HepG2 (cell line): ENCODE results near the gene NDE1. TPM values are rescaled to one million over a fixed set of nuclear protein-coding genes. Genes with fewer than 3 reads are reported as not detected.
A peak's percentile ranks its signal among the peaks of the same experiment; 100 is the strongest.

Source experiments
- ETV5 ChIP-seq: IDR thresholded peaks from 2 replicates; pipeline ENCODE4 v1.6.1; 2018; ENCODE audit warnings: missing biosample characterization, missing genetic modification reagents, inconsistent platforms, borderline replicate concordance
- GLI4 ChIP-seq: sonication (generic); formaldehyde crosslinking; IDR thresholded peaks from 2 replicates; pipeline ENCODE4 v1.5.1; 2020; ENCODE audit warnings: missing genetic modification reagents, mild to moderate bottlenecking, moderate library complexity, borderline replicate concordance
- MIER2 ChIP-seq: IDR thresholded peaks from 2 replicates; pipeline ENCODE4 v1.6.1; 2016; ENCODE audit warnings: missing biosample characterization, missing genetic modification reagents
- NFKB2 ChIP-seq: sonication (generic); formaldehyde crosslinking; IDR thresholded peaks from 2 replicates; pipeline ENCODE4 v1.4.0; 2020; ENCODE audit warnings: missing genetic modification reagents, borderline replicate concordance
- RCOR2 ChIP-seq: IDR thresholded peaks from 2 replicates; pipeline ENCODE4 v1.6.1; 2016; ENCODE audit warnings: missing biosample characterization, missing genetic modification reagents
- SNAPC4 ChIP-seq: sonication (generic); formaldehyde crosslinking; IDR thresholded peaks from 2 replicates; pipeline ENCODE4 v1.4.0; 2020; ENCODE audit warnings: mild to moderate bottlenecking, missing genetic modification reagents
- UBTF ChIP-seq: sonication (generic); formaldehyde crosslinking; IDR thresholded peaks from 2 replicates; pipeline ENCODE4 v1.4.0; 2020; ENCODE audit warnings: mild to moderate bottlenecking, missing genetic modification reagents
- USF2 ChIP-seq, 2 experiments: sonication (generic) in 1 of 2; formaldehyde crosslinking in 1 of 2; IDR thresholded peaks; 2 replicates each; pipeline versions ENCODE4 v1.5.1 to v1.6.1; 2011 to 2020; ENCODE audit warnings: borderline replicate concordance in 1 of 2, low read depth in 1 of 2, low read length in 1 of 2, mild to moderate bottlenecking in 1 of 2, missing genetic modification reagents in 1 of 2, moderate library complexity in 1 of 2
- YY1 ChIP-seq: IDR thresholded peaks from 2 replicates; pipeline ENCODE4 v1.6.1; 2011; ENCODE audit warnings: low read length, low read depth, moderate library complexity, mild to moderate bottlenecking; ENCODE audit not compliant: insufficient read depth, insufficient replicate concordance
- ZBTB10 ChIP-seq: sonication (generic); formaldehyde crosslinking; IDR thresholded peaks from 2 replicates; pipeline ENCODE4 v1.4.0; 2020; ENCODE audit warnings: missing genetic modification reagents, borderline replicate concordance
- ZFP36L2 ChIP-seq: sonication (generic); formaldehyde crosslinking; IDR thresholded peaks from 2 replicates; pipeline ENCODE4 v1.4.0; 2020; ENCODE audit warnings: missing genetic modification reagents
- ZNF292 ChIP-seq: sonication (generic); formaldehyde crosslinking; IDR thresholded peaks from 2 replicates; pipeline ENCODE4 v1.8.1; 2022; ENCODE audit warnings: mild to moderate bottlenecking, low read depth, missing genetic modification reagents, borderline replicate concordance
- ZNF816 ChIP-seq: sonication (generic); formaldehyde crosslinking; IDR thresholded peaks from 2 replicates; pipeline ENCODE4 v1.8.0; 2022; ENCODE audit warnings: missing genetic modification reagents, mild to moderate bottlenecking, borderline replicate concordance
- ZSCAN12 ChIP-seq: sonication (generic); formaldehyde crosslinking; IDR thresholded peaks from 2 replicates; pipeline ENCODE4 v1.9.0; 2021; ENCODE audit warnings: mild to moderate bottlenecking, missing genetic modification reagents
- polyA plus RNA-seq, 8 experiments: library from polyadenylated mRNA; depleted of rRNA in 3 of 8; stranded (reverse) in 7 of 8; unstranded in 1 of 8; fragments of >200 nt; fragmentation: Illumina TruSeq in 4 of 8; extraction: Trizol in 4 of 8; gene quantifications; 2 replicates each; pipeline versions ENCODE4 v1.2.1 to v1.2.3, GENCODE V29; 2011 to 2016; ENCODE audit warnings: low read depth in 4 of 8, missing spikeins in 1 of 8, mixed read lengths in 1 of 8; ENCODE audit not compliant: insufficient read depth in 1 of 8
- total RNA-seq, 5 experiments: library from RNA; depleted of rRNA; stranded (reverse); fragments of >200 nt; fragmentation: Illumina TruSeq; extraction: Trizol; gene quantifications; 2 replicates each; pipeline ENCODE4 v1.2.3, GENCODE V29; 2016; ENCODE audit warnings: low read depth in 1 of 5

NDE1 gene
- total and polyA plus RNA-seq, 2 of the 13 experiments (the other 11 are each of a cell fraction or from before 2014, with no cell fraction given), result 40.9 to 72.5 TPM

GRCh38 chr16:15641753-15642556 is 8.1 kb upstream of the NDE1 start (continued):
- TF ChIP-seq USF2 (IDR thresholded peaks at IDR 0.05; ENCODE audit: low read depth, low read length) (no peak), USF2 (CRISPR knock-in tag; IDR thresholded peaks at IDR 0.05; ENCODE audit: borderline replicate concordance) (peak; percentile 56; the same call in 1 of the 2 replicates), RCOR2 (CRISPR knock-in tag) (peak; percentile 92; the same call in 1 of the 2 replicates), SNAPC4 (peak; percentile 15; the same call in 1 of the 2 replicates), NFKB2 (CRISPR knock-in tag) (no peak), ETV5 (0 out of 2 replicates have a peak, but pooled peaks have one; percentile 25), GLI4 (CRISPR knock-in tag) (peak; percentile 7; the same call in 1 of the 2 replicates), YY1 (no peak), MIER2 (CRISPR knock-in tag) (no peak), UBTF (peak; percentile 14; the same call in 1 of the 2 replicates), ZNF292 (CRISPR knock-in tag) (no peak), ZFP36L2 (CRISPR knock-in tag) (0 out of 2 replicates have a peak, but pooled peaks have one; percentile 2), ZNF816 (CRISPR knock-in tag) (peak; percentile 83; the same call in 1 of the 2 replicates), ZSCAN12 (CRISPR knock-in tag) (0 out of 2 replicates have a peak, but pooled peaks have one; percentile 5), ZBTB10 (CRISPR knock-in tag) (peak; percentile 21; the same call in 1 of the 2 replicates)
